Choroid plexus epithelial cell (primary cell): ENCODE results near the gene EPS15.
A peak's percentile ranks its signal among the peaks of the same experiment; 100 is the strongest.
"Not testable (repeated sequence)": the region's sequence is repeated elsewhere in the genome, so short reads cannot be mapped to it uniquely, and the experiment has no call there.

Source experiments
- DNase-seq: peaks from one replicate; pipeline ENCODE4 v3.0.0-alpha.2; 2010; ENCODE audit warnings: low read depth
- H3K4me3 ChIP-seq: 2 replicates; pipeline ENCODE4 v1.5.1; 2011; ENCODE audit warnings: low read depth, mild to moderate bottlenecking, control low read depth, low read length, moderate library complexity
- CTCF ChIP-seq: conservative IDR thresholded peaks from 2 replicates; pipeline ENCODE4 v1.5.1; 2011; ENCODE audit warnings: low read depth, mild to moderate bottlenecking, control low read depth, inconsistent platforms, low read length, moderate library complexity

Gene EPS15

GRCh38 chr1:51472359-51472758 lies 46.7 kb downstream of the EPS15 start:
- peak; percentile 23 for DNase-seq
- no peak for TF ChIP-seq CTCF
- no peak overlapping the region for H3K4me3 ChIP-seq

GRCh38 chr1:51469518-51469917 lies 49.5 kb downstream of the EPS15 start:
- no peak for DNase-seq
- no peak for TF ChIP-seq CTCF
- H3K4me3 ChIP-seq = no peak overlapping the region

GRCh38 chr1:51464828-51465227 lies 54.2 kb downstream of the EPS15 start:
- no peak for TF ChIP-seq CTCF
- no peak for DNase-seq

GRCh38 chr1:51463561-51463960 lies 55.5 kb downstream of the EPS15 start:
- H3K4me3 ChIP-seq = no peak overlapping the region
- no peak for TF ChIP-seq CTCF
- DNase-seq = no peak

More at GRCh38 chr1:51464828-51465227, 54.2 kb downstream of the EPS15 start:
- H3K4me3 ChIP-seq = no peak overlapping the region

GRCh38 chr1:51462289-51462688 lies 56.8 kb downstream of the EPS15 start:
- not testable (repeated sequence) for H3K4me3 ChIP-seq, DNase-seq

- no peak for TF ChIP-seq CTCF
- DNase-seq = no peak
- H3K4me3 ChIP-seq = no peak overlapping the region
Measured at GRCh38 chr1:51454554-51454953, 64.5 kb downstream of the EPS15 start.

- no peak for TF ChIP-seq CTCF
- DNase-seq = peak; percentile 9
- no peak overlapping the region for H3K4me3 ChIP-seq
Measured at GRCh38 chr1:51453010-51453409, 66.1 kb downstream of the EPS15 start.

GRCh38 chr1:51448844-51449454 lies 70.1 kb downstream of the EPS15 start:
- not testable (repeated sequence) for DNase-seq, H3K4me3 ChIP-seq
